Upper lobe of left lung (tissue), 6 donors: ENCODE data around the gene GATA5. TPM values are rescaled to one million over a fixed set of nuclear protein-coding genes. Genes with fewer than 3 reads are reported as not detected.
A peak's percentile ranks its signal among the peaks of the same experiment; 100 is the strongest.

Source experiments
- ATAC-seq, 2 donors: fragments of 200-7000 bp; cut with Tn5 transposase; one replicate each; pipeline ENCODE4 v1.9.1; 2022; ENCODE audit warnings: mild to moderate bottlenecking in 2 of 2, moderate library complexity in 2 of 2; ENCODE audit not compliant: low FRiP score in 2 of 2
- DNase-seq, 2 donors: peaks; one replicate each; pipeline ENCODE4 v3.0.0-alpha.2; 2019 to 2020
- H3K27ac ChIP-seq, 4 donors: fragments of 200-600 bp; sonication (generic); one replicate each; pipeline ENCODE4 v1.5.1; 2016 to 2019
- H3K27me3 ChIP-seq, 4 donors: fragments of 200-600 bp; sonication (generic); one replicate each; pipeline ENCODE4 v1.5.1; 2017 to 2019
- H3K36me3 ChIP-seq, 4 donors: fragments of 200-600 bp; sonication (generic); one replicate each; pipeline ENCODE4 v1.5.1; 2016 to 2019
- H3K4me1 ChIP-seq, 4 donors: fragments of 200-600 bp; sonication (generic); one replicate each; pipeline ENCODE4 v1.5.1; 2018 to 2019
- H3K4me3 ChIP-seq, 4 donors: fragments of 200-600 bp; sonication (generic); one replicate each; pipeline ENCODE4 v1.5.1; 2017 to 2019; ENCODE audit warnings: mild to moderate bottlenecking in 2 of 4, moderate library complexity in 1 of 4
- H3K9me3 ChIP-seq, 4 donors: fragments of 200-600 bp; sonication (generic); one replicate each; pipeline ENCODE4 v1.5.1; 2018 to 2019
- CTCF ChIP-seq, 6 experiments: fragments of 450-650 bp in 4 of 6; fragments of 200-600 bp in 2 of 6; sonication (generic) in 2 of 6; IDR thresholded peaks; one replicate each; pipeline ENCODE4 v1.5.1; 2016 to 2019; ENCODE audit warnings: antibody characterized with exemption in 6 of 6
- EP300 ChIP-seq, 4 donors: sonication (generic); formaldehyde crosslinking; IDR thresholded peaks; one replicate each; pipeline ENCODE4 v1.5.1; 2017; ENCODE audit warnings: antibody characterized with exemption in 4 of 4, control low read depth in 2 of 4
- POLR2A ChIP-seq, 4 donors: fragments of 450-650 bp; IDR thresholded peaks; one replicate each; pipeline ENCODE4 v1.5.1; 2016 to 2017; ENCODE audit warnings: antibody characterized with exemption in 4 of 4, mild to moderate bottlenecking in 2 of 4
- POLR2AphosphoS5 ChIP-seq, 2 donors: sonication (generic); formaldehyde crosslinking; IDR thresholded peaks; one replicate each; pipeline ENCODE4 v1.5.1; 2017; ENCODE audit warnings: antibody characterized with exemption in 2 of 2
- WGBS, 2 donors: methylation state at CpG; one replicate each; pipeline ENCODE4 v1.1.5; 2017 to 2018; 5-methylcytosine and 5-hydroxymethylcytosine counted together
- total RNA-seq, 6 donors: library from RNA; depleted of rRNA in 4 of 6; stranded (reverse); fragments of >200 nt in 4 of 6; gene quantifications; one replicate each; pipeline versions ENCODE4 v1.1.0 to v1.2.1, GENCODE V29; 2016 to 2021
- donor health status: DM: no; HTN: no; CAD: no; lungs with moderate emphysema.
- donor health status: DM: no; HTN: yes; CAD: no; lungs with severe emphysema.

GATA5 gene
- total RNA-seq, 6 donors from 2014 or later, result 0.98 to 10.5 (median 2.2) TPM

GRCh38 chr20:62461157-62461556 lies 14.6 kb downstream of the GATA5 start:
- no peak overlapping the region for H3K4me3 ChIP-seq
- WGBS, 2 donors, result 51 to 53% methylated on average over 4 to 6 of the region's 10 CpGs
- no peak for TF ChIP-seq POLR2A (IDR thresholded peaks at IDR 0.05)
- TF ChIP-seq EP300 (IDR thresholded peaks at IDR 0.05), result no peak
- no peak for TF ChIP-seq POLR2AphosphoS5 (IDR thresholded peaks at IDR 0.05)
- TF ChIP-seq CTCF (IDR thresholded peaks at IDR 0.05), result no peak
- H3K9me3 ChIP-seq, result no peaks in the 10 kb centered on the region
- DNase-seq, result peak in 1 of 2 donors; percentile 23
- H3K36me3 ChIP-seq, result no peaks in the 10 kb centered on the region
- peaks cover 0 to 9% (median 2%) of the 10 kb centered on the region in 4 donors for H3K4me1 ChIP-seq
- no peak overlapping the region for H3K27ac ChIP-seq
- no peak for ATAC-seq
- H3K27me3 ChIP-seq, result peaks cover 0 to 17% (median 4%) of the 10 kb centered on the region in 4 donors

- WGBS, 2 donors, result 76 to 79% methylated on average over 13 to 15 of the region's 15 CpGs
- Histone ChIP-seq H3K4me1 (peaks cover 0 to 9% (median 2%) of the 10 kb centered on the region in 4 donors), H3K27ac (no peak overlapping the region), H3K9me3 (no peaks in the 10 kb centered on the region), H3K36me3 (no peaks in the 10 kb centered on the region), H3K4me3 (no peak overlapping the region), H3K27me3 (peaks cover 0 to 17% (median 6%) of the 10 kb centered on the region in 4 donors)
- peak in 1 of 2 donors; percentile 46 for DNase-seq
- no peak for ATAC-seq
- TF ChIP-seq POLR2AphosphoS5 (IDR thresholded peaks at IDR 0.05), result no peak
- no peak for TF ChIP-seq CTCF (IDR thresholded peaks at IDR 0.05)
- no peak for TF ChIP-seq POLR2A (IDR thresholded peaks at IDR 0.05)
- TF ChIP-seq EP300 (IDR thresholded peaks at IDR 0.05), result no peak
Observed at GRCh38 chr20:62460678-62461077, 15.1 kb downstream of the GATA5 start.

GRCh38 chr20:62459488-62459887 lies 16.3 kb downstream of the GATA5 start:
- Histone ChIP-seq H3K27ac (no peak overlapping the region), H3K27me3 (peaks cover 0 to 17% (median 6%) of the 10 kb centered on the region in 4 donors)
- no peak for DNase-seq

GRCh38 chr20:62458275-62459251 lies 17.2 kb downstream of the GATA5 start:
- peaks cover 0 to 9% (median 2%) of the 10 kb centered on the region in 4 donors for H3K4me1 ChIP-seq
- TF ChIP-seq EP300 (IDR thresholded peaks at IDR 0.05), result no peak
- TF ChIP-seq CTCF (IDR thresholded peaks at IDR 0.05), result no peak
- TF ChIP-seq POLR2A (IDR thresholded peaks at IDR 0.05), result no peak
- no peak for TF ChIP-seq POLR2AphosphoS5 (IDR thresholded peaks at IDR 0.05)
- WGBS, 2 donors, result 32 to 38% methylated on average over 8 to 17 of the region's 41 CpGs
- no peaks in the 10 kb centered on the region for H3K9me3 ChIP-seq
- peak in 1 of 2 donors; percentile 79 for DNase-seq
- H3K27ac ChIP-seq, result no peak overlapping the region
- H3K36me3 ChIP-seq, result no peaks in the 10 kb centered on the region
- peaks cover 0 to 17% (median 6%) of the 10 kb centered on the region in 4 donors for H3K27me3 ChIP-seq
- no peak overlapping the region for H3K4me3 ChIP-seq
- no peak for ATAC-seq

More at GRCh38 chr20:62459488-62459887, 16.3 kb downstream of the GATA5 start:
- WGBS, 2 donors, result 49 to 51% methylated on average over 6 to 11 of the region's 14 CpGs
- Histone ChIP-seq H3K36me3 (no peaks in the 10 kb centered on the region), H3K4me1 (peaks cover 0 to 9% (median 2%) of the 10 kb centered on the region in 4 donors), H3K9me3 (no peaks in the 10 kb centered on the region), H3K4me3 (no peak overlapping the region)
- TF ChIP-seq POLR2A (IDR thresholded peaks at IDR 0.05) (no peak), CTCF (IDR thresholded peaks at IDR 0.05) (no peak), EP300 (IDR thresholded peaks at IDR 0.05) (no peak), POLR2AphosphoS5 (IDR thresholded peaks at IDR 0.05) (no peak)
- ATAC-seq, result no peak
